ENCODE results near the gene BDH1. TPM values are rescaled to one million over a fixed set of nuclear protein-coding genes. Genes with fewer than 3 reads are reported as not detected.
A peak's percentile ranks its signal among the peaks of the same experiment; 100 is the strongest.

BDH1 gene
- total and polyA plus RNA-seq, 4 donors, result 18.7 to 57.9 (median 33.1) TPM

DNA sequence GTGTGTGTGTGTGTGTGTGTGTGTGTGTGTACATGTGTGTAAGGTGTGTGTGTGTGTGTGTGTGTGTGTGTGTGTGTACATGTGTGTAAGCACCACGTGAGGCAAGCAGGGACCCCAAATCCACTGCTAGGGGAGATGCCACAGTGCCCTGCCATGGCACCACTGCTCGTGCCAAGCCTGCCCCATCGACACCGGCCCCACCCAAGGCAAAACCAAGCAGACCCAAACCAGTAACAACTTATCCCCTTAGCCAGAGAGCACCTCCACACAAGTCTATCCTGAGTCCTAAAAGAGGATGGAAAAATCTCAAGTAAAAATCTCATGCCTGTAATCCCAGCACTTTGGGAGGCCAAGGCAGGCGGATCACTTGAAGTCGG, 45.1 kb downstream of the BDH1 start:
- WGBS (ENCODE audit: insufficient coverage), result 92% methylated on average over 5 of the region's 6 CpGs
- H3K9me3 ChIP-seq (ENCODE audit: control insufficient read depth, insufficient read depth, low read length), result no peaks in the 10 kb centered on the region
- DNase-seq (ENCODE audit: low read depth in 4 of 6, low spot score in 6 of 6), result no peak
- no peak overlapping the region for H3K4me3 ChIP-seq (ENCODE audit: low read depth, low read length)
- no peaks in the 10 kb centered on the region for H3K27me3 ChIP-seq (ENCODE audit: control insufficient read depth, insufficient read depth, low read length)
- H3K36me3 ChIP-seq (ENCODE audit: control insufficient read depth, insufficient read depth, low read length), result peaks cover 48% of the 10 kb centered on the region
- H3K27ac ChIP-seq (ENCODE audit: low read depth, low read length), result no peak overlapping the region
- peaks cover 39% of the 10 kb centered on the region for H3K4me1 ChIP-seq (ENCODE audit: control insufficient read depth, insufficient read depth, low read length)

DNA sequence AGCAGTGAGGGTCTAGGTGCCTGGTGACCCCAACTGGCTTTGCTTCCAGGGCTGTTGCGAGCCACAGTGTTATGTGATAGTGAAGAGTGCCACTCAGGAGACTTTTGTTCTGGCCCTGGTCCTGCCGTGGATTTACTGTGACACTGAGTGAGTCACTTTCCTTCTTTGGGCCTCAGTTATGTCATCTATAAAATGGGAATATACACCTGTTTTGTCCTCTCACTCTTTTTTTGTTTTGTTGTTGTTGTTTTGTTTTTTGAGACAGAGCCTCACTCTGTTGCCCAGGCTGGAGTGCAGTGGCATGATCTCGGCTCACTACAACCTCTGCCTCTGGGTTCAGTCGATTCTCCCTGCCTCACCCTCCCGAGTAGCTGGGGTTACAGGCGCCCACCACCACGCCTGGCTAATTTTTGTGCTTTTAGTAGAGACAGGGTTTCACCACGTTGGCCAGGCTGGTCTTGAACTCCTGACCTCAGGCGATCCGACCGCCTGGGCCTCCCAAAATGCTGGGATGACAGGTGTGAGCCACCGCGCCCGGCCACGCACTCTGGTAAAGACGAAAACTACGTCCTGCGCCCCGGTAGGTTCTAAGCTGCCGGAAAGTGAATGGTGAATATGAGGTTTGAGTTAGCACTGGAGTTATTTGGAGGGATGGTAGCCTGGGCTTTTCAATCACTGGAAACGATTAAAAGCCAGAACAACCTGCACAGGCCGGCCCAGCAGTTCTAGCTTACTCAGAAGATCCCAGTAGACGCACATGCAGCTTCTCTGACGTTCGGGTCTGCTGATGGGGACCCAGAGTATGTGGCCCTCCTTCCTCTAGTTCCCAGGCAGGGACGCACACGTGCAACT, 46.6 kb downstream of the BDH1 start:
- Histone ChIP-seq H3K27me3 (ENCODE audit: control insufficient read depth, insufficient read depth, low read length) (no peaks in the 10 kb centered on the region), H3K27ac (ENCODE audit: low read depth, low read length) (peak overlapping the region; percentile 91), H3K4me1 (ENCODE audit: control insufficient read depth, insufficient read depth, low read length) (peaks cover 50% of the 10 kb centered on the region), H3K36me3 (ENCODE audit: control insufficient read depth, insufficient read depth, low read length) (peaks cover 39% of the 10 kb centered on the region), H3K9me3 (ENCODE audit: control insufficient read depth, insufficient read depth, low read length) (no peaks in the 10 kb centered on the region), H3K4me3 (ENCODE audit: low read depth, low read length) (peak overlapping the region; percentile 57)
- 77% methylated on average over 24 of the region's 27 CpGs for WGBS (ENCODE audit: insufficient coverage)
- DNase-seq (ENCODE audit: low read depth in 4 of 6, low spot score in 6 of 6), result no peak

DNA sequence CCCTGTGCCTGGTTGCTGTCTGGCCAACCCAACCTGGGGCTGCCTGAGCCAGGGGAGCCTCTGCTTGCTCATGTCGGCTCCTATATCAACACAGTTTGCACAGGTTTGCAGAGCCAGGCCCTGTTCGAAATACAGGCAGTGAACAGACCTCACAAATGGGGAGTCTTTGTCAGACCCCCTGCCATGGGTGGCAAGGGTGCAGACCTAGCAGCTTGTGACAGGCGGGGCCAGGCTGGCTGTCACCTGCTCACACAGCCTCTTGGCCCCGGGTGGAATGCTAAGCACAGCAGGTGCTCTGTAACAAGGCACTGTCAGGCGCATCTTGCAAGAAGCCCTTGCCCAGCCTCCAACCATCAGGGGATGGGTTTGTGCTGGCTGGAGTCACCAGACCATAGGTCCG, 47.3 kb downstream of the BDH1 start:
- no peak overlapping the region for H3K27ac ChIP-seq (ENCODE audit: low read depth, low read length)
- peak in 1 of 6 donors; percentile 51 for DNase-seq (ENCODE audit: low read depth in 4 of 6, low spot score in 6 of 6)
- peaks cover 33% of the 10 kb centered on the region for H3K36me3 ChIP-seq (ENCODE audit: control insufficient read depth, insufficient read depth, low read length)
- no peaks in the 10 kb centered on the region for H3K27me3 ChIP-seq (ENCODE audit: control insufficient read depth, insufficient read depth, low read length)
- 66% methylated on average over 5 of the region's 6 CpGs for WGBS (ENCODE audit: insufficient coverage)
- H3K4me1 ChIP-seq (ENCODE audit: control insufficient read depth, insufficient read depth, low read length), result peaks cover 54% of the 10 kb centered on the region
- H3K9me3 ChIP-seq (ENCODE audit: control insufficient read depth, insufficient read depth, low read length), result no peaks in the 10 kb centered on the region
- no peak overlapping the region for H3K4me3 ChIP-seq (ENCODE audit: low read depth, low read length)

DNA sequence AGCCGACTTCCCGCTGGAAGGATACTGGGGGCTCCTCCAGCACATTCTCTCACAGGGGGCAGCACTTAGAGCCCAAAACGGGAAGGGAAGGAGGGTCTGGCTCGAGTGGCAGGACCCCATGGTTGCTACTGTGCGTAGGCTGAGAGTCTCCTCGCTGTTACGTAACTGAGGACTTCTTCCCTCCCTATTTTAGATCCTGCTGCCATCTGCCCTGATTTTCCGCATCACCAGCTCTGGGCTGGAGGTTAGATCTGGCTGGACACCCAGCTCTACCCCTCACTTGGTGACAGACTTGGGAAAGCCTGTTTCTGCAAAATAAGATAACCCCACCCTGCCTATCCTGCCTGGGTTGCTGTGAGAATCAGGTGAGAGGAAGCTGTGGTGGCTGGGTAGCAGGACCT, 47.7 kb downstream of the BDH1 start:
- DNase-seq (ENCODE audit: low read depth in 4 of 6, low spot score in 6 of 6), result no peak
- H3K4me1 ChIP-seq (ENCODE audit: control insufficient read depth, insufficient read depth, low read length), result peaks cover 54% of the 10 kb centered on the region
- 74% methylated on average over 4 of the region's 8 CpGs for WGBS (ENCODE audit: insufficient coverage)
- no peaks in the 10 kb centered on the region for H3K27me3 ChIP-seq (ENCODE audit: control insufficient read depth, insufficient read depth, low read length)
- H3K27ac ChIP-seq (ENCODE audit: low read depth, low read length), result no peak overlapping the region
- H3K9me3 ChIP-seq (ENCODE audit: control insufficient read depth, insufficient read depth, low read length), result no peaks in the 10 kb centered on the region
- peaks cover 29% of the 10 kb centered on the region for H3K36me3 ChIP-seq (ENCODE audit: control insufficient read depth, insufficient read depth, low read length)
- H3K4me3 ChIP-seq (ENCODE audit: low read depth, low read length), result no peak overlapping the region

DNA sequence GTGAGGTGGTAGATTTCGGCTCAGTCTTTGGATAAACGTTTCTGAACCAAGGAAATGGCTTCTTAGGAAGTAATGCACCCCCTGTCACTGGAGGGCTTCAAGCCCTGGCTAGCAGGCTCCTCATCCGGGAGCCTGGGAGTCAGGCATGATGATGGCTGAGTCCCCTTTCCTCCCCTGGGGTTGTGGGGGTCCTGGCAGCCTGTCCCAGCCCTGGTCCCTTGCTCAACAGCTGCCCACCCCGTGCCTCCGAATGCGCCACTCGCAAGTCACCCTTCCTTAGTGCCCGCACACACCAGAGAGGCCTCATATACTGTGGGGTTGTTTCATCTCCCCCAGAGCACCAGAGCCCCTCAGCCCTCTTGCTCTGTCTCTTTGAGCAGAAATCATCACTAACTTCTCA, 48.2 kb downstream of the BDH1 start:
- H3K27me3 ChIP-seq (ENCODE audit: control insufficient read depth, insufficient read depth, low read length), result no peaks in the 10 kb centered on the region
- DNase-seq (ENCODE audit: low read depth in 4 of 6, low spot score in 6 of 6), result no peak
- H3K4me3 ChIP-seq (ENCODE audit: low read depth, low read length), result no peak overlapping the region
- H3K27ac ChIP-seq (ENCODE audit: low read depth, low read length), result no peak overlapping the region
- H3K4me1 ChIP-seq (ENCODE audit: control insufficient read depth, insufficient read depth, low read length), result peaks cover 54% of the 10 kb centered on the region
- H3K9me3 ChIP-seq (ENCODE audit: control insufficient read depth, insufficient read depth, low read length), result no peaks in the 10 kb centered on the region
- WGBS (ENCODE audit: insufficient coverage), result 74% methylated on average over 8 of the region's 8 CpGs
- H3K36me3 ChIP-seq (ENCODE audit: control insufficient read depth, insufficient read depth, low read length), result peaks cover 24% of the 10 kb centered on the region

DNA sequence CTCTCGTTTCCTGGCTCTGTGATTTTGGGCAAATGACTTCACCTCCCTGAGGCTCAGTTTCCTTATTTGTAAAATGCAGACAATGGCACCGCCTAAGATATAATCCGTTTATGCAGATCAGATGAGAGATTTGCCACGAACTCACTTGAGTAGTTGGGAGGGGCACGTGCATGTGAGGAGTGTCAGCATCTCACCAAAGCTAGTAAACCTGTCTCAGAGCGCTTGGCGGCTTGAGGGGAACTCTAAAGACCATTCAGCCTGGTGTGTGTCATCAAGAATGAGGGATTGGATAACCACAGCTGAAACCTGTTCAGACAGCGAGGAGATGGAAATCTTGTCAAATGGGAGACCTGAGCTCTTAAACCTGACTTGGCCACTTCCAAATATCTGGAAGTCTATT, 48.7 kb downstream of the BDH1 start:
- Histone ChIP-seq H3K27me3 (ENCODE audit: control insufficient read depth, insufficient read depth, low read length) (no peaks in the 10 kb centered on the region), H3K9me3 (ENCODE audit: control insufficient read depth, insufficient read depth, low read length) (no peaks in the 10 kb centered on the region), H3K36me3 (ENCODE audit: control insufficient read depth, insufficient read depth, low read length) (peaks cover 19% of the 10 kb centered on the region), H3K4me3 (ENCODE audit: low read depth, low read length) (no peak overlapping the region), H3K27ac (ENCODE audit: low read depth, low read length) (no peak overlapping the region), H3K4me1 (ENCODE audit: control insufficient read depth, insufficient read depth, low read length) (peaks cover 56% of the 10 kb centered on the region)
- 86% methylated on average over 8 of the region's 8 CpGs for WGBS (ENCODE audit: insufficient coverage)
- DNase-seq (ENCODE audit: low read depth in 4 of 6, low spot score in 6 of 6), result no peak

DNA sequence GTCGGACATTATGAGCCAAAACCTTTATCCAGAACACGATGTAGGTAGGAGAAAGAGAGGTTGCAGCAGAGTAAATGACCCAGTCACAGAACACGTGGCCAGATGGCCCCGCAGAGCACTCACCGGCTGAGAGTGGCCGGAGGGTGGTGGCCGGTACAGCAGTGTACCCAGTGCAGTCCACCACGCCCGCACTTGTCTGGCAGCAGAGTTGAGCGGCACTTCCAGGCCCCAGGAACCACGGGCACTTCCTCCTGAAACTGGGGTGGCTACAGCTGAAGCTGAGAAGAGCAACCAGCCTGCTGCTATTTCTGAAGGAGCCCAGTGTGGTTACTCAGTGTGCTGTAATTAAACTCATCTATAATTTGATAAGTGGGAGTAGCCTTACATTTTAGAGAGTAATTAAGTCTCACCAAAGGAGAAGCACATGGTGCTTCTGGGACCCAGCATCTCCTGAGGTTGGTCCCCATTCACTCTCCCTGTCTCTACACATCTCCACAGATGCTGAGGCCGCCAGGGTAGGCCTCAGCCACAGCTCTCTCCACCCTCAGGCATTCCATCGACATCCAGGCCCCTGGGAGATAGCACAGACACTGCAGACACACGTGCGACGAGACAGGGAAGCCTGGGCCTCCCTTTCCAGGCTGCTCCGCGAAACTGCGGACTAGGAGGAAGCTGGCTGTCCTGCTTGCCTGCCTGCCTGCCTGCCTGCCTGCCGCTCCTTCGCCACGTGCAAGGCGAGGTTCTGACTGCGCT, 49.8 kb downstream of the BDH1 start:
- Histone ChIP-seq H3K36me3 (ENCODE audit: control insufficient read depth, insufficient read depth, low read length) (peaks cover 11% of the 10 kb centered on the region), H3K4me3 (ENCODE audit: low read depth, low read length) (no peak overlapping the region), H3K4me1 (ENCODE audit: control insufficient read depth, insufficient read depth, low read length) (peaks cover 58% of the 10 kb centered on the region), H3K27me3 (ENCODE audit: control insufficient read depth, insufficient read depth, low read length) (no peaks in the 10 kb centered on the region), H3K27ac (ENCODE audit: low read depth, low read length) (no peak overlapping the region), H3K9me3 (ENCODE audit: control insufficient read depth, insufficient read depth, low read length) (no peaks in the 10 kb centered on the region)
- DNase-seq (ENCODE audit: low read depth in 4 of 6, low spot score in 6 of 6), result peak in 1 of 6 donors; percentile 31
- WGBS (ENCODE audit: insufficient coverage), result 84% methylated on average over 22 of the region's 24 CpGs

DNA sequence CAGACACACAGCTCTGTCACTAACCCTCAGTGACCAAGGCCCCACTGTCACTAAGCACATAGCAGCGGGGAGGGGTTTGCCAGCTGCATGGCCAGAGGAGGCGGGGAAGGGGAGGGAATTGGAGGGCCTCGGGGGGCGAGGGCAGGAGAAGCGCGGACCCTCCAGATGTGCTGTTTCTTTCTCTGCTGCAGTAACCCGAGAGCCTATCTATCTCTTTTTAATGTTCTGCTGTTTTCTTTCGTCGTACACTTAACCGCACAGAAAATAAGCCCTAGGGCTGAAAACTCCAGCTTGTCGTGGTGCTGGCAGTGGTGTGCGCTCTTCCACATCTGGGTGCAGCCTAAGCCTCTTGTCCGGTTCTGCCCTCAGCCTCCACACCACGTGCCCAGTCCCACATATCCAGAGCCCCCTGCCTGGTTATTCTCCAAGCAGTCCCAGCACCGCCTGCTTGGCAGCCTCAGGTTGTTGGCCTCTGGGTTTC, 51.1 kb downstream of the BDH1 start:
- Histone ChIP-seq H3K4me1 (ENCODE audit: control insufficient read depth, insufficient read depth, low read length) (peaks cover 45% of the 10 kb centered on the region), H3K36me3 (ENCODE audit: control insufficient read depth, insufficient read depth, low read length) (peaks cover 6% of the 10 kb centered on the region), H3K9me3 (ENCODE audit: control insufficient read depth, insufficient read depth, low read length) (no peaks in the 10 kb centered on the region), H3K4me3 (ENCODE audit: low read depth, low read length) (no peak overlapping the region), H3K27ac (ENCODE audit: low read depth, low read length) (no peak overlapping the region), H3K27me3 (ENCODE audit: control insufficient read depth, insufficient read depth, low read length) (no peaks in the 10 kb centered on the region)
- WGBS (ENCODE audit: insufficient coverage), result 47% methylated on average over 14 of the region's 15 CpGs
- peak in 2 of 6 donors; percentile 34 to 41 for DNase-seq (ENCODE audit: low read depth in 4 of 6, low spot score in 6 of 6)

DNA sequence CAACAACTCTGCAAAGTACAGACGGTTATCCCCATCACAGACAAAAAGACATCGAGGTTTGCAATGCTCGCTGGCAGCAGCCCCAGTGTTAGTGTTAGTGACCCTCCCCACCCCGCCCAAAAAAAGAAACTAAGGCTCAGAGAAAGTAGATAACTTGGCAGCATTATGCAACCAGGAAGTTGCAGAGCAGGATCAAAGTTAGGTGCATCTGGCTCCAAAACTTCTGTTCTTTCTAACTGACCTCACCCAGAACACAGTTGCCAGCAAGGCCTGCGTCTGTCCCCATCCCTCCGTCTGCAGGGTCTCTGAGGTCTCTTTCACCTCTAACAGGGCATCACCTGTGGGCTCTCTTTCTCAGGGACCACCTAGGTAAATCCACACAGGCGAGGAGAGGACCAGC, 51.5 kb downstream of the BDH1 start:
- DNase-seq (ENCODE audit: low read depth in 4 of 6, low spot score in 6 of 6), result no peak
- Histone ChIP-seq H3K4me3 (ENCODE audit: low read depth, low read length) (no peak overlapping the region), H3K36me3 (ENCODE audit: control insufficient read depth, insufficient read depth, low read length) (peaks cover 6% of the 10 kb centered on the region), H3K4me1 (ENCODE audit: control insufficient read depth, insufficient read depth, low read length) (peaks cover 40% of the 10 kb centered on the region), H3K27ac (ENCODE audit: low read depth, low read length) (no peak overlapping the region), H3K9me3 (ENCODE audit: control insufficient read depth, insufficient read depth, low read length) (no peaks in the 10 kb centered on the region), H3K27me3 (ENCODE audit: control insufficient read depth, insufficient read depth, low read length) (no peaks in the 10 kb centered on the region)
- WGBS (ENCODE audit: insufficient coverage), result 70% methylated on average over 5 of the region's 7 CpGs

Measured in spinal cord (tissue), 10 donors.